Muscle of back (tissue), 11 donors: ENCODE data around the gene RBM27. TPM values are rescaled to one million over a fixed set of nuclear protein-coding genes. Genes with fewer than 3 reads are reported as not detected.
"Not testable (repeated sequence)": the region's sequence is repeated elsewhere in the genome, so short reads cannot be mapped to it uniquely, and the experiment has no call there.

ENCODE experiments used
- DNase-seq, 3 donors: peaks; one replicate each; pipeline versions ENCODE4 v3.0.0 to v3.0.0-alpha.2; 2013
- polyA plus RNA-seq, 10 donors: library from polyadenylated mRNA; unstranded; fragments of 120-200 nt; gene quantifications; one replicate each; pipeline ENCODE4 v1.2.1, GENCODE V29; 2013; ENCODE audit not compliant: insufficient read length in 10 of 10

RBM27 gene
- polyA plus RNA-seq, 10 donors, result 13.1 to 20.6 (median 17.2) TPM

- no peak for DNase-seq
Measured at GRCh38 chr5:146203872-146204192, 427 bp downstream of the RBM27 start.

GRCh38 chr5:146205499-146206202, 2.2 kb downstream of the RBM27 start:
- no peak for DNase-seq

DNA sequence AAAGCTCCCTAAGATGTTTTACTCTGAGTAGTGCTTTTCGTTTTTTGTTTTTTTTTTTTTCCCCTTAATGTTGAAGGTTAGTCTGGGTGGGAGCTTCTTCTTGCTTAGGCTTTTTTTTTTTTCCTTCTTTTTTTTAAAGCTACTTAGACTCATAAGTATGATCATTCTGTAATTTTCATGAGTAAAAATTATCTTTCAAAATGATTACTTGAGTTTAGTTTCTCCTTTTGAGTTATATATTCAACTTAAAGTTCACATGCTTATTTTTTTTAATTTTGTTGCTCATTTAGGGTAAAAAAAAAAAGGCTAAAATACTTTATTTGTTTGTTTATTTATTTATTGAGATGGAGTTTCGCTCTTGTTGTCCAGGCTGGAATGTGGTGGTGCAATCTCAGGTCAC, 2.9 kb downstream of the RBM27 start:
- DNase-seq, result no peak

GRCh38 chr5:146208916-146209522, 5.6 kb downstream of the RBM27 start:
- no peak for DNase-seq

DNA sequence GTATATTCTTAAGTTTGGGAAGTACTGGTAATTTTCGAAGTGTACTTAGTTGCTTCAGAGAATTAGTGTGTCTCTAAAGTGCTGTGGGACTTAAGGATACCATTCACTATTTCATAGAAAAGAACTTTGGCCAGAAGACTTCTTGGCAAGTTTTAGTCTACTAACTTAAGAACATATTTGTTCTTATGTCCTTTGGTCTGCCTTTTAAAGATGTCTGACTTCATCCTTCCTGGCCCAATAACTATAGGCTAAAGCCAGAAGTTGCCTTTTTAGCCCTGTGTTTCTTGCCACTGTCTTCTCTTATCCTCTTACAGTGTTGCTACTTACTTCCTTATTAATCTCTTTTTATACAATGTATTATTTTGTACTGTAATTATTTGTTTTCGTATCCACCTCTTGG, 6.3 kb downstream of the RBM27 start:
- DNase-seq, result peak in 1 of 3 donors; percentile 19

GRCh38 chr5:146210810-146211209, 7.4 kb downstream of the RBM27 start:
- not testable (repeated sequence) for DNase-seq

DNA sequence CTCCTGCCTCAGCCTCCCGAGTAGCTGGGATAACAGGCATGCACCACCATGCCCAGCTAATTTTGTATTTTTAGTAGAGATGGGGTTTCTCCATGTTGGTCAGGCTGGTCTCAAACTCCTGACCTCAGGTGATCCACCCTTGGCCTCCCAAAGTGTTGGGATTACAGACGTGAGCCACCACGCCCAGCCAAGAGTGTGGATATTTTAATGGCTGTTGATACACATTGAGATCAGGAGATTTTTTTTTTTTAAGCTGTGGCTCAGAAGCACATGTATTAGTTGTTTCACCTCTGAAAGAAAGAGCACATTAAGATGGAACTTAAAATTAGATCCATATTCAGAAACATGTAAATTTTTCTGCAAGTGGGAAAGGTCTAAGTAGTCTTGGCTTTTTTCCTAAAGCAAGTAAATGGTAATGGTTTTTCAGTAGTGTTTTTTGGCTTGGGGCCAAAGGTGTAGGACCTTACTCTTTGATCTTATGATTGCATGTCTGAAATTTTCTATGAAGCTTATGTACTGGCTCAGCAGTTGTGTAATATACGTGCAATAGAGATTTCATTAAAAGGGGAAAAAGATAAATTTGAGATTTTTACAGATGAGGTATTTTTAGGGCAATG, 9.9 kb downstream of the RBM27 start:
- DNase-seq, result no peak

DNA sequence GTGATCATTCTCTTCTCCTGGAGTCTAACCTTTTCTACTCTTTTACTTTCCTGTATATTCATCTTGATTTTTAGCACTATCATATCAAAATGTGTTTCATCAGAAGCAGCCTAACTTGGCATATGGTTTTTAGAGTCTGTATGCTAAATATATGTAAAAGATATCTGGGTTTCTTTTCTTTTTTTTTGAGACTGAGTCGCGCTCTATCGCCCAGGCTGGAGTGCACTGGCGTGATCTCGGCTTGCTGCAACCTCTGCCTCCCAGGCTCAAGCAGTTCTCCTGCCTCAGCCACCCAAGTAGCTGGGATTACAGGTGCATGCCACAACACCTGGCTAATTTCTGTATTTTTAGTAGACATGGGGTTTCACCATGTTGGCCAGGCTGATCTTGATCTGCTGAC, 11.5 kb downstream of the RBM27 start:
- not testable (repeated sequence) for DNase-seq

DNA sequence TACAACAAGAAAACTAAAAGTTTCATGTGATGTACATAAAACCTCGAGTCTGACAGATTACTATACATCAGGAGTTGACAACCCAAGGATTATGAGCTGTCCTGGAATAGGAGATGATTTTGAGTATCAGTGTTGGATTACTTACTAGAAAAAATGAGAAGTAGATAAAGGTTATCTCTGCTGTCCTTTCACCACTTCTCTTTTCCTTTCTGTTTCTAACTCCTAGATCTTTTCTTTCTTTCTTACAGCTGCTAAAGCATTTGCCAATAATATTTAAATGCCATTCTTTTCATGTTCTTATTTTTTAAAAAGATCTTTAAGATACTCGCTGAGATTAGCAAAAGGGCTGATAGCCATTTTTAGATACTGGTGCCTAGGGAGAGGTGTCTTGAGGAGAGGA, 14.8 kb downstream of the RBM27 start:
- no peak for DNase-seq

GRCh38 chr5:146219243-146219642, 15.8 kb downstream of the RBM27 start:
- no peak for DNase-seq

DNA sequence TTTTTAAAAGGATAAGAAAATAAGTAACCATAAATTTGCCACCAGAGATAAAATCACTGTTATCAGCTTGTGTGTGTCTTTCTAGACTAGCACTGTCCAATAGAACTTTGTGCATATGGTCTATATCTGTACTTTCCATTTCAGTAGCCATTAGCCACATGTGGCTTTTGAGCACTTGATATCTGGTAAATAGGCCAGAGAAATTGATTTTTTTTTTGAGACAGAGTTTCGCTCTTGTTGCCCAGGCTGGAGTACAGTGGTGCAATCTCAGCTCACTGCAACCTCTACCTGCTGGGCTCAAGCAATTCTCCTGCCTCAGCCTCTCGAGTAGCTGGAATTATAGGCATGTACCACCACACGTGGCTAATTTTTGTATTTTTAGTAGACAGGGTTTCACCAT, 17.8 kb downstream of the RBM27 start:
- no peak for DNase-seq

GRCh38 chr5:146222005-146222404, 18.6 kb downstream of the RBM27 start:
- no peak for DNase-seq

DNA sequence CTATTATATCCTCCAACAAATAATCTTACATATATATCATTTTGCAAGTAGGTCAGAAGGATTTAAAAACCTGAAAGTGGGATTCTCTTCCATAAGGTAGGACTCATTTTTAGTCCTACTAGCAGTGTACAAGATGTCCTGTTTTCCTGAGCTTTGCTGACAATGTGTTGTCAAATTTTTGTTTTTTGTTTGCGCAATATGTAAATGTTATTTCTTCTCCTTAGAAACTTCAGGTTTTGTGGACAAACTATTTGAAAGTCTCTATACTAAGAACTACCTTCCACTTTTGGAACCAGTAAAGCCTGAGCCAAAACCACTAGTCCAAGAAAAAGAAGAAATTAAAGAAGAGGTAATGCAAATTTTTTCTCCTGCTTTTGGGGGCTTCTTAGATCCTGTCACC, 19.8 kb downstream of the RBM27 start:
- DNase-seq, result no peak

DNA sequence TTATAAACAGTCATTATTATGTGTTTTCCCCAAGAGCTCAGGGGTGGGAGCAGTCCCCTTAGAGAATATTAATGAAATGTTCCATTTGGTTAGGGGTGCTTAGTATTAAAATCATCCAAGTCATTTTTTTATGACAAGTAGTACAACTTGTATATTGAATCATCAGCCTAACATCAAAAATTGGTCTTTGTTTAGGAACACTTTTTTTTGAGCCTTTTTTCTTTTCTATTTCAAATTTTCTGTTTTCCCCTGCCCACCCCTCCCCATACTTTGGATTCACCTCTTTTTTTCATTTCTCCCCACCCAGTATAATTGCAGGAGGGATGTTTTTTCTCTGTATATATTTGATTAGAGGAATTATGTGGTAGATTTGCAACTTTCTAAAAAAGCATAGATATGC, 25.8 kb downstream of the RBM27 start:
- no peak for DNase-seq

DNA sequence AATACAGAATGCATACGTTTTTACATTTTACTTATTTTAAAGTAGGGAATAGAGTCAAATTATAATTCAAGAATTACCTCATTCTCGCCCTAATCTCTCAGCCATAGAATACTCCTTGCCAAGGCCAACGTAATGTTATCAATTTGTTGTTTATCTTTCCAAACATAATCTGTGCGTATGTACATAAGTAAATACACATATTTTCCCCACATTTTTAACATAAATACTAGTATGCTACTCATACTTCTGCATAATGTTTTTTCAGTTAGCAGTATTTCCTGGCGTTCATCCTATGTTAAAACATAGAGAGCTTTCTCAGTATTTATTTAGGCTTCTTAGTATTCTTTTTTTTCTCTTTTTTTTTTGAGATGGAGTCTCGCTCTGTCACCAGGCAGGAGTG, 28.8 kb downstream of the RBM27 start:
- no peak for DNase-seq

GRCh38 chr5:146233441-146233840, 30.0 kb downstream of the RBM27 start:
- no peak for DNase-seq

DNA sequence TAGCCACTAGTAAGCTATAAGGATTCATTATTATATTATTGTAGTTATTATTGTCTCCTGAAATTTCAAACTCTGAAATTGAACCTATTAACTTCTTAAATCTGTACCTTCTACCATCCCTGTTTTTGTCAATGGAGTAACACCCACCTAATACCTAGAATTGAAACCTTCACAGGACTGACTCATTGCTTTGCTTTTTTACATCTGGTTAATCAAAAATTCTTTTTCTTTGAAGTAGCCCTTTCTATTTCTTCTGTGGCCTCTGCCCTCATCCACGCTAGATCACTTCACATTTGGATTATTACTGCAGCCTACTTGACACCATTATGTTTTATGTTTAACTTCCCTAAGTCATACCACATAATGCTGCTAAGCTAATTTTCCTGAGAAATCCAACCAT, 35.6 kb downstream of the RBM27 start:
- no peak for DNase-seq

DNA sequence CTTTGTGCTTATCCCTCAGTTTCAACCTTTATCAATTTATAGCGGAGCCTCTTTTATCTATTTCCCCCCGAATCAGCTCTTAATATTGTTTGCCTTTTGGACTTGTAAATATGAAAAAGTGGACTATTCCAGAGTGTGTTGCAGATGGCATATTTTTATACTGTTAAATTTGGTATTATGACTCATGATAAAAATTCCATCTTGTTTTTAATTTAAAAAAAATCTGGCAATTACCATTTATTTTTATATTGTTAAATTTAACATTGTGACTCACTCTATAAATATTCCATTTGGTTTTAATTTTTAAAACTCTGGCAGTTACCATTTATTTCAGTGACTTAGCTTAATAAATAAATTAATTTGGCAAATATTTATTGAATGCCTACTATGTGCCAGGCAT, 37.5 kb downstream of the RBM27 start:
- DNase-seq, result peak in 1 of 3 donors; percentile 2

DNA sequence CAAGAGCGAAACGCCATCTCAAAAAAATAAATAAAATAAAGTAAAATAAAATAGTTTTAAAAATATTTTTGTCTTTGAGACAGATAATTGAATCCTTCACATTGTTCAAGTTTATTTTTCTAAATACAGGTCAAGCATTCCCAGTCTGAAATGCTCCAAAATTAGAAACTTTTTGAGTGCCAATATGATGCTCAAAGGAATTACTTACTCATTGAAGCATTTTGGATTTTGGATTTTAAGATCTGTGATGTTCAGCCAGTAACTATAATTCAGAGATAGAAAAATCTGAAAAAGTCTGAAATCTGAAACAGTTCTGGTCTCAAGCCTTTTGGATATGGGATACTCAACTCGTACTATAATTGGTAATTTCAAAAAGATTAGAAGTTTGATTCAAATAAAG, 39.8 kb downstream of the RBM27 start:
- DNase-seq, result peak; percentile 3 to 29 (median 3)

DNA sequence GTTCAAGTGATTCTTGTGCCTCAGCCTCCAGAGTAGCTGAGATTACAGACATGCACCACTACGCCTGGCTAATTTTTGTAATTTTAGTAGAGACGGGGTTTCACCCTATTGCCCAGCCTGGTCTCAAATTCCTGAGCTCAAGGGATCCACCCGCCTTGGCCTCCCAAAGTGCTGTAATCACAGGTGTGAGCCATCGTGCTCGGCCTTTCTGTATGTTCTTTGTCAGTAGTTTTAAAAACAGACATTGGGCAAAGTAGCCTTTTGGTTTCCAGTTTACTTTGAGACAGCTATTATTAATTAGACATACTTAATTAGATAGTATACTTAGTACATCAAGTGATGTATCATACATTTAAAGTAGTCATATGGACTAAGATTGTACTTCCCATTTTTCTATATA, 45.2 kb downstream of the RBM27 start:
- no peak for DNase-seq

- no peak for DNase-seq
Measured at GRCh38 chr5:146249801-146250200, 46.4 kb downstream of the RBM27 start.
